Activated T-helper 1 cell treated with anti-CD3 and anti-CD28 coated beads, Interleukin-12 subunit alpha, Interleukin-12 subunit beta, Interleukin-2, Interleukin-4 antibody, amounts not matched to agents 30 ng/mL and 10 ng/mL and 1 ng/mL, durations not matched to agents 14 hours and 24 hours and 36 hours (primary cell): ENCODE measurements around the gene CAMTA1. TPM values are rescaled to one million over a fixed set of nuclear protein-coding genes. Genes with fewer than 3 reads are reported as not detected.

Experiments
- DNase-seq: peaks from one replicate; pipeline ENCODE4 v3.0.0; 2021; ENCODE audit warnings: low spot score
- H3K27ac Mint-ChIP-seq: one replicate; pipeline ENCODE4 v1.8.0; 2021; ENCODE audit warnings: mild to moderate bottlenecking, mixed read lengths
- H3K27me3 Mint-ChIP-seq: one replicate; pipeline ENCODE4 v1.8.0; 2022; ENCODE audit warnings: mild to moderate bottlenecking, moderate library complexity, mixed read lengths; ENCODE audit not compliant: insufficient read depth
- H3K36me3 Mint-ChIP-seq: one replicate; pipeline ENCODE4 v1.8.0; 2021; ENCODE audit warnings: low read depth, mixed read lengths
- H3K4me1 Mint-ChIP-seq: one replicate; pipeline ENCODE4 v1.8.0; 2021; ENCODE audit warnings: low read depth, mixed read lengths
- H3K4me3 Mint-ChIP-seq: one replicate; pipeline ENCODE4 v1.8.0; 2021; ENCODE audit warnings: mild to moderate bottlenecking, moderate library complexity, mixed read lengths
- H3K9me3 Mint-ChIP-seq: one replicate; pipeline ENCODE4 v1.8.0; 2021; ENCODE audit warnings: mixed read lengths
- intact Hi-C: fragments of 100-400 bp; cut with micrococcal nuclease; formaldehyde crosslinking; loops from one replicate; pipeline ENCODE4 v1.15.1; 2024
- total RNA-seq: library from RNA; stranded (reverse); gene quantifications from 2 replicates; pipeline ENCODE4 v1.2.3, GENCODE V29; 2022

The CAMTA1 gene
- total RNA-seq, 1 donor from 2014 or later: 57.2 TPM

GRCh38 chr1:7171168-7171567 lies 385.9 kb downstream of the CAMTA1 start:
- H3K27ac Mint-ChIP-seq: no peak overlapping the region
- H3K4me3 Mint-ChIP-seq: no peak overlapping the region
- no peaks in the 10 kb centered on the region for H3K36me3 Mint-ChIP-seq
- H3K4me1 Mint-ChIP-seq: no peaks in the 10 kb centered on the region
- no peaks in the 10 kb centered on the region for H3K9me3 Mint-ChIP-seq
- H3K27me3 Mint-ChIP-seq: peaks cover 10% of the 10 kb centered on the region
- intact Hi-C loops: no loop called here
- DNase-seq: no peak

- H3K36me3 Mint-ChIP-seq: no peaks in the 10 kb centered on the region
- H3K4me1 Mint-ChIP-seq: no peaks in the 10 kb centered on the region
- no peak overlapping the region for H3K4me3 Mint-ChIP-seq
- DNase-seq: no peak
- H3K27me3 Mint-ChIP-seq: peaks cover 6% of the 10 kb centered on the region
- intact Hi-C loops: no loop called here
- no peak overlapping the region for H3K27ac Mint-ChIP-seq
- peaks cover 3% of the 10 kb centered on the region for H3K9me3 Mint-ChIP-seq
Measured at GRCh38 chr1:7171574-7171973, 386.3 kb downstream of the CAMTA1 start.

GRCh38 chr1:7172804-7173203 lies 387.6 kb downstream of the CAMTA1 start:
- Mint-ChIP-seq H3K4me1 (no peaks in the 10 kb centered on the region), H3K4me3 (no peak overlapping the region), H3K9me3 (peaks cover 11% of the 10 kb centered on the region), H3K27ac (no peak overlapping the region), H3K36me3 (no peaks in the 10 kb centered on the region), H3K27me3 (peaks cover 6% of the 10 kb centered on the region)
- intact Hi-C loops: no loop called here
- DNase-seq: no peak

GRCh38 chr1:7174561-7174960 lies 389.3 kb downstream of the CAMTA1 start:
- DNase-seq: no peak
- H3K36me3 Mint-ChIP-seq: no peaks in the 10 kb centered on the region
- peaks cover 11% of the 10 kb centered on the region for H3K9me3 Mint-ChIP-seq
- H3K27me3 Mint-ChIP-seq: peaks cover 4% of the 10 kb centered on the region
- no peaks in the 10 kb centered on the region for H3K4me1 Mint-ChIP-seq
- no peak overlapping the region for H3K4me3 Mint-ChIP-seq
- intact Hi-C loops: no loop called here
- H3K27ac Mint-ChIP-seq: no peak overlapping the region

- intact Hi-C loops: no loop called here
- Mint-ChIP-seq H3K36me3 (no peaks in the 10 kb centered on the region), H3K9me3 (peaks cover 11% of the 10 kb centered on the region), H3K27me3 (no peaks in the 10 kb centered on the region), H3K27ac (no peak overlapping the region), H3K4me3 (no peak overlapping the region), H3K4me1 (no peaks in the 10 kb centered on the region)
- DNase-seq: no peak
Measured at GRCh38 chr1:7174980-7175906, 390.0 kb downstream of the CAMTA1 start.

GRCh38 chr1:7177021-7177420 lies 391.8 kb downstream of the CAMTA1 start:
- no peaks in the 10 kb centered on the region for H3K4me1 Mint-ChIP-seq
- H3K27me3 Mint-ChIP-seq: no peaks in the 10 kb centered on the region
- H3K36me3 Mint-ChIP-seq: no peaks in the 10 kb centered on the region
- H3K27ac Mint-ChIP-seq: no peak overlapping the region
- intact Hi-C loops: no loop called here
- peaks cover 11% of the 10 kb centered on the region for H3K9me3 Mint-ChIP-seq
- DNase-seq: no peak
- H3K4me3 Mint-ChIP-seq: no peak overlapping the region

GRCh38 chr1:7177438-7178146 lies 392.3 kb downstream of the CAMTA1 start:
- Mint-ChIP-seq H3K36me3 (no peaks in the 10 kb centered on the region), H3K27ac (no peak overlapping the region), H3K4me3 (no peak overlapping the region), H3K9me3 (peaks cover 11% of the 10 kb centered on the region), H3K27me3 (no peaks in the 10 kb centered on the region), H3K4me1 (no peaks in the 10 kb centered on the region)
- intact Hi-C loops: no loop called here
- no peak for DNase-seq

- Mint-ChIP-seq H3K27me3 (no peaks in the 10 kb centered on the region), H3K9me3 (peaks cover 11% of the 10 kb centered on the region), H3K4me3 (no peak overlapping the region), H3K36me3 (no peaks in the 10 kb centered on the region), H3K27ac (no peak overlapping the region), H3K4me1 (no peaks in the 10 kb centered on the region)
- intact Hi-C loops: no loop called here
- DNase-seq: no peak
Measured at GRCh38 chr1:7178336-7178735, 393.1 kb downstream of the CAMTA1 start.

- no peak overlapping the region for H3K4me3 Mint-ChIP-seq
- no peaks in the 10 kb centered on the region for H3K27me3 Mint-ChIP-seq
- intact Hi-C loops: no loop called here
- no peak for DNase-seq
- H3K36me3 Mint-ChIP-seq: no peaks in the 10 kb centered on the region
- H3K4me1 Mint-ChIP-seq: no peaks in the 10 kb centered on the region
- H3K27ac Mint-ChIP-seq: no peak overlapping the region
- H3K9me3 Mint-ChIP-seq: peaks cover 11% of the 10 kb centered on the region
Measured at GRCh38 chr1:7178741-7179140, 393.5 kb downstream of the CAMTA1 start.

- Mint-ChIP-seq H3K4me1 (no peaks in the 10 kb centered on the region), H3K27ac (no peak overlapping the region), H3K36me3 (no peaks in the 10 kb centered on the region), H3K9me3 (no peaks in the 10 kb centered on the region), H3K27me3 (peaks cover 5% of the 10 kb centered on the region), H3K4me3 (no peak overlapping the region)
- intact Hi-C loops: no loop called here
- no peak for DNase-seq
Measured at GRCh38 chr1:7185721-7186120, 400.5 kb downstream of the CAMTA1 start.

- Mint-ChIP-seq H3K4me1 (no peaks in the 10 kb centered on the region), H3K9me3 (no peaks in the 10 kb centered on the region), H3K27me3 (peaks cover 5% of the 10 kb centered on the region), H3K27ac (no peak overlapping the region), H3K4me3 (no peak overlapping the region), H3K36me3 (no peaks in the 10 kb centered on the region)
- no peak for DNase-seq
- intact Hi-C loops: no loop called here
Measured at GRCh38 chr1:7186382-7187111, 401.3 kb downstream of the CAMTA1 start.

- peaks cover 5% of the 10 kb centered on the region for H3K27me3 Mint-ChIP-seq
- H3K36me3 Mint-ChIP-seq: no peaks in the 10 kb centered on the region
- no peaks in the 10 kb centered on the region for H3K4me1 Mint-ChIP-seq
- DNase-seq: no peak
- no peak overlapping the region for H3K4me3 Mint-ChIP-seq
- intact Hi-C loops: no loop called here
- no peaks in the 10 kb centered on the region for H3K9me3 Mint-ChIP-seq
- no peak overlapping the region for H3K27ac Mint-ChIP-seq
Measured at GRCh38 chr1:7187112-7187493, 401.8 kb downstream of the CAMTA1 start.

- Mint-ChIP-seq H3K4me3 (no peak overlapping the region), H3K9me3 (no peaks in the 10 kb centered on the region)
- intact Hi-C loops: no loop called here
Measured at GRCh38 chr1:7190261-7190660, 405.0 kb downstream of the CAMTA1 start.

More at GRCh38 chr1:7190261-7190660, 405.0 kb downstream of the CAMTA1 start:
- no peak for DNase-seq
- no peaks in the 10 kb centered on the region for H3K4me1 Mint-ChIP-seq
- peaks cover 5% of the 10 kb centered on the region for H3K27me3 Mint-ChIP-seq
- no peaks in the 10 kb centered on the region for H3K36me3 Mint-ChIP-seq
- H3K27ac Mint-ChIP-seq: no peak overlapping the region
